Fibroblast of the aortic adventitia (primary cell): ENCODE measurements around the gene GATA2. TPM values are rescaled to one million over a fixed set of nuclear protein-coding genes. Genes with fewer than 3 reads are reported as not detected.
A peak's percentile ranks its signal among the peaks of the same experiment; 100 is the strongest.

Experiments used
- DNase-seq: peaks from one replicate; pipeline ENCODE4 v3.0.0-alpha.2; 2010; ENCODE audit warnings: low read depth
- H3K4me3 ChIP-seq: 2 replicates; pipeline ENCODE4 v1.5.1; 2011; ENCODE audit warnings: low read depth, mild to moderate bottlenecking, control low read depth, low read length, moderate library complexity
- CTCF ChIP-seq: IDR thresholded peaks from 2 replicates; pipeline ENCODE4 v1.5.1; 2011; ENCODE audit warnings: mild to moderate bottlenecking, low read length, control low read depth, inconsistent platforms; ENCODE audit not compliant: insufficient read depth
- total RNA-seq: library from RNA; depleted of rRNA; stranded (reverse); fragments of >200 nt; gene quantifications from 2 replicates; pipeline ENCODE4 v1.2.3, GENCODE V29; 2012; ENCODE audit warnings: low replicate concordance

Gene GATA2
- total RNA-seq, 1 donor: 9.3 TPM

- TF ChIP-seq CTCF: no peak
- peak; percentile 49 for DNase-seq
These were observed 3.9 kb downstream of the GATA2 start for GRCh38 chr3:128488991-128489673.

GRCh38 chr3:128488636-128488990, 4.4 kb downstream of the GATA2 start:
- no peak for TF ChIP-seq CTCF
- DNase-seq: no peak
- peak overlapping the region; percentile 92 for H3K4me3 ChIP-seq

More at GRCh38 chr3:128488991-128489673, 3.9 kb downstream of the GATA2 start:
- H3K4me3 ChIP-seq: peak overlapping the region; percentile 92

- H3K4me3 ChIP-seq: peak overlapping the region; percentile 92
- DNase-seq: peak; percentile 88
- TF ChIP-seq CTCF: no peak
These were observed 5.0 kb downstream of the GATA2 start for GRCh38 chr3:128487813-128488635.

GRCh38 chr3:128487538-128487812, 5.5 kb downstream of the GATA2 start:
- no peak for DNase-seq
- TF ChIP-seq CTCF: no peak
- H3K4me3 ChIP-seq: peak overlapping the region; percentile 92

GRCh38 chr3:128486681-128487537, 6.1 kb downstream of the GATA2 start:
- TF ChIP-seq CTCF: no peak
- DNase-seq: peak; percentile 39

GRCh38 chr3:128486205-128486628, 6.8 kb downstream of the GATA2 start:
- no peak for TF ChIP-seq CTCF
- peak overlapping the region; percentile 92 for H3K4me3 ChIP-seq
- no peak for DNase-seq

More at GRCh38 chr3:128486681-128487537, 6.1 kb downstream of the GATA2 start:
- H3K4me3 ChIP-seq: peak overlapping the region; percentile 92
